ENCODE data around the gene IGF1. TPM values are rescaled to one million over a fixed set of nuclear protein-coding genes. Genes with fewer than 3 reads are reported as not detected.

The IGF1 gene
- total RNA-seq, 1 donor from 2014 or later = 5.5 TPM

DNA sequence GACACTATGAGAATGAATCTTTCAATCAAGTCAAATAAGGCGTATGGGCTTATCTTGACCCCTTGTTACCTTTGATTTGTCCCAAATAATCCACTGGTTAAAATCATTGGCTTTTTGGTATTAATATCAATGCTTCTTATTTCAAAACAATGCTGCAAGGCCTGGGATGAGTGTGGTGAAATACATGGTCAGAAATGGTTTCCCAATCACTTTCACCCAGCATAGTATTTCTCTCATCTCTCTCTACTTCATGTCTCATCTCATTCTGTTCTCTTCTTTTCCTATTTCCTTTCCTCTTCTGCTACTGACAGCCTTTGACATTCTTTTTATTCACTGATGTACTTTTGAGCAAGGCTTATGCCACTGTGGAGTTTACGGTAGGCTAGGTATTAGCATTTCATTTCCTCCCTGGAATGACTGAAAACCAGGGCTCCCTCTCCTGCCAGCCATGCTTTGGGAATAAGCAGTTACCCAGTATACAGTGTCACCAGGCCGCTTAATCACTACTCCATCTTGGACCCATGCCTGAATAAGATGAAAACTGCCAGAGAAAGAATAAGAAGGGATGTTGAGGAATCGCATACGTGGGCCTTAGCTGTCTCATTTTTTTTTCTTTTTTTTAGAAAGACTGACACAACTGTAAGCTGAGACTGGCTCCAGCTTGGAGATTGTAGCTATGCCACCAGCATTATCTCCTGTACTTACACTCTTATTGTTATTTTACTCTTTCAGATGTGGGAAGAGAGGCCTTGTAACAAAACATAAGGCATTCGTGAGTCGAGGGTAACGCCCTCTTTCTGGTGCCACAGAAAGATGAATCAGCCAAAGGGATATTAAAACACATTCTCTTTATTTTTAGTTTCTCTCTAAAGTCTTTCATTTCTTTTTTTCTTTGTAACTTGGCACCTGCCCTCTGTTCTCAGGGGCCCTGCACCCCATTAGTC is 53.5 kb downstream of the IGF1 start:
- DNase-seq = no peak

DNA sequence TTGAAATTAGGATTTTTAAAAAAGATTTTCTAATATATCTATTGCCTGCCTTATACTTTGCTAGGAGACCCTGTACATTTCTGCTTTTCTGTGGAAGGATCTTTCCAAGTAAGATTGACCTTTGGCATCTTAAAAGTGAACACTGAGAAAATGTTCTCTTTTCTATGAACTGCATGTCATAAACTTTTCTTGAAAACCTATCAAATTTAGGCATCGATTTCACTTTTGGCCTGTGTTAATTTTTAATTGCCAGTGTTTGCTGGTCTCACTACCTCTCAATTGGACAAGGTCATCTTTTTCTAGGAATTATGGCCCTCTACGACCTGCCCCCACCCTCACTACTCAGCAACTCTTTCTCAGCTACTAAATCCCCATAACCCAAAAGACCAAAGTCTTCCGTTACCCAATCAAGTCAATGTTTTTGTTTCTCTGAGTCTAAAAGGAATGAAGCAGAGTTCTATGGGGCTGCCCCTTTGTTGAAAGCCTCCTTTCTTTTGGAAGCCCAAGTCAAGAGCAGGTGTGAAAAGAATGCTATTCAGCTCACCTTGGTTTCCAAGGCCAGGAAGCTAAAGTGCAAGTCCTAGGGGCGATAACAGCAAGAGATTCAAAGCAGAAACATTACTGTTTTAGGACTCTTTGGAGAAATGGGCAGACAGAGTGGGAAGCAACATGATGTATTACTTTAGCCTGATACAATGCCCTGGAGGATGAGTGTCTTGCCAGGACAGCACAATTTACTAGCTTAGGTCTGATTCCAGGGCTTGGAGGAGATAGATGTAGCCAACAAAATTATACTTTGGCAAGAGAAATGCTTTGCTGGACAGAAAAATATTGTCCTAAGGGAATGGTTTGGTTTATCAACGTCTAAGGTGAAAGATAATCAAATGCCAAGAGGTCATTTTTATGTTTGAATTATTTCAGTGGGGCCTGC is 55.0 kb downstream of the IGF1 start:
- no peak for DNase-seq

DNA sequence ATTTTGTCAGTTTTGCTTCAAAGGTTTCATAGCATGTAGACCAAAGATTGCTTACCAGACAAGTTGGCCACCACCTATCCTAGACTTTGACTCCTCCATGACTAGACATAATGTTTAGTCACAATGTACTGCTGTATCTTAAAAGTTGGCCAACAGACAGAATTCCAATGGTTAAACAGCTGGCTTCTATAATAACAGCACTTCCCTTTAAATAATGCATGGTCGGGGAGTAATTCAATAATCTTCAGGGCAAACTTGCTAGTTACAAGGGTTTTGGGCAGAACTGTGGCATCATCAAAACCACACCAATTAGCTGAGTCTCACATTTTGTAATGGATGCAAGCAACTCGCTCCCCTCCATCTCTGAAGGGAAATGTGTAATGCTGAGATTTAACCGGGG is 56.9 kb downstream of the IGF1 start:
- DNase-seq = no peak

DNA sequence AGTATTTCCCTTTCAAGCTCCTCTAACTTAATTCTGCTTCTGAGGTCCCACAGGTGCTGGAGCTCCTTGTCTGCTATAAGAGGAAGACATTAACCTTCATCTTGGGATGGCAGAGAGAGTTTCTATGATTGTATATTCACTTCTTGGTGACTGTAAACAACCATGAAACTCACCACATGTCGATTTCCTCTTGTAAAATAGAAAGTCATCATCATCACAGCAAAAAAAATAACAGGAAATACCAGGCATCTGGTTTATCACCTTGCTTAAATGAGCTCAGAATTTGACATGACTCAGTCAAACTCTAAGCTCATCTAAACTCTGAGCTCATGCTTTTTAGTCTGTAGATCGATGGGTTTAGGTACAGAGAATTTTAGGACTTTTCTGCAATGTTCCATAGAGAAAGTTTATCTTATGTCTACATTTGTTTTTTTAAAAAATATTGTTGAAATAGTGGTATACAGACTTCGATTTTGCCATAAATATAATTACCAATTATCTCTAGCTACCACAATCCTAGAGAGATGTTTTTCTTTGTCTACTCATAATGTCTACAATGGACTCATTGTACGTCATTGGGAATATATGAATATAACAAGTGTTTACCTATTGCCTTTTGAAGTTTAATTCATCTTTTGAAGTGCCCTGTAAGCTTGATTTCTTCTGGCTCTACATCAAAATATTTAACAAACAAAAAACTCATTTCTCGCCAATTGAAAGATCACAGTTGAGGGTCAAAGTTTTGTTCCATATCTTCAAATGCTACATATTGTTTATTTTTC is 58.4 kb downstream of the IGF1 start:
- DNase-seq = no peak

DNA sequence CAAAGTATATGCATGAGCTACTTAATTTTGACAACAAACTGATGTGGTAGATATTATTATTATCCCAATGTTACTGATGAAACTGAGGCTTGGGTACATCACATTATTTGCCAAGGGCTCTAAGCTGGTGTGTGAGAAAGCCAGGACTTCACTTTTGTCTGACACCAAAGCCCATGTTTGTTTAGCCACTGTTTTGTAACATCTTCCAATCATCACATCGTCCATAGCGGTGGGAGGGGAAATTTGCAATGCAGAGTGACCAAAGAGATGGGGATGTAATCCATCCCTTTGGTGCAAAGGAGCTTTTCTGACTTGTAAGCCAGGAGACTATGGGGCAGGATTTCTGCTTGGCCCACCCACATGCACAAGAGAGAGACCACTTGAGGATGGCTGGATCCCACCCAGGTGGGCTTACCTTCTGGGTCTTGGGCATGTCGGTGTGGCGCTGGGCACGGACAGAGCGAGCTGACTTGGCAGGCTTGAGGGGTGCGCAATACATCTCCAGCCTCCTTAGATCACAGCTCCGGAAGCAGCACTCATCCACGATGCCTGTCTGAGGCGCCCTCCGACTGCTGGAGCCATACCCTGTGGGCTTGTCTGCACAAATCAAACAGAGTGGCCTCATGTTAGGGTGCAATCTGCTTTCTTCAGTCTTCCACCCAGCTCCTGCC is 61.1 kb downstream of the IGF1 start:
- DNase-seq = no peak

DNA sequence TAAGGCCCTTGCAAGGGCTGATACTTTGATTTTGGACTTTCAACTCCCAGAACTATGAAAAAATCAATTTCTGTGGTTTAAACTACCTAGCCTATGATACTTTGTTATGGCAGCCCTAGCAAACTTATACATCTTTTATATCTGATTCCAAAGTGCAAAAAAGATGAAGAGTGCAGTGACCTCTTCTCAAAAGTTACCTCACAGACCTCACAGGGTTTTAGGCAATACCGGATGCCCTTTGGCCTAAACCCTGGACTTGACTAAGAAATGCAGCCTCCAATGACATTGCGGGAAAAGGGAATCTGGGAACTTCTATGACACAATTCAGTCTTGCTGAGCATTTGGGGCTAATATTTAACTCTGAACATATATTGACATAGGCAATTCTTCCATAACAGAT is 63.3 kb downstream of the IGF1 start:
- no peak for DNase-seq

DNA sequence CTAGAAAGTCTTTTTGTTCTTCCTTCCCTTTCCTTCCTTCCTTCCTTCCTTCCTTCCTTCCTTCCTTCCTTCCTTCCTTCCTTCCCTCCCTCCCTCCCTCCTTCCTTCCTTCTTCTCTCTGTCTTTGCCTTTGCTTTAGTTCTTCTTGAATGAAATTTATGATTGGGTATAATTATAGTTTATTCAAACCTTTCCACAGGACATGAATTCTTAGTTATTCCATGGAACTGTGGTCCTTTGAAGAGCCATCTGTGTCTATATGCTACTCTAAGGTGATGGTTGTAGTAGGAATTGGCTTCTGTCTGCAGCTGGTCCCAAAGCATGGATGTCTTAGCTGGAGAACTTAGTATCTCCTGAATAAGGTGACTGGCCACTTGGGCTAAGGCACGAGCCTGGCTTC is 64.8 kb downstream of the IGF1 start:
- DNase-seq = no peak

DNA sequence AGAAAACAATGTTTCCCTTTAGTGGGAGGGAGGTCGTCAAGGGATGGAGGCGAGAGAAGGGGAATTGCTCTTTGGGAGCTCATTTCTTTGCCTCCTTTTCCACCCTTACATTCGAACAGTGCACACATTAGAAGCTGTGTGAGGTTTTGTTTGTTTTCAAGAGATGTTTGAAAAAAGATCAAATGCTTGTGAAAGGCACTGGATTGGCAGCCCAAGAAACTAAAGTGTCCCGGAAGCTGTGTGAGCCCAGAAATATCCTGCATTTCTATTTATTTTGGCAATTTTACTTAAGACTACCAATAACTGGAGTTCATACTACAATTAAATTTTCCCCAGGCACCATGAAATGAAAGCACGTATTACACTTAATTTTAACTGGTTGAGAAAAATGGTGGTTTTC is 67.0 kb downstream of the IGF1 start:
- no peak for DNase-seq

DNA sequence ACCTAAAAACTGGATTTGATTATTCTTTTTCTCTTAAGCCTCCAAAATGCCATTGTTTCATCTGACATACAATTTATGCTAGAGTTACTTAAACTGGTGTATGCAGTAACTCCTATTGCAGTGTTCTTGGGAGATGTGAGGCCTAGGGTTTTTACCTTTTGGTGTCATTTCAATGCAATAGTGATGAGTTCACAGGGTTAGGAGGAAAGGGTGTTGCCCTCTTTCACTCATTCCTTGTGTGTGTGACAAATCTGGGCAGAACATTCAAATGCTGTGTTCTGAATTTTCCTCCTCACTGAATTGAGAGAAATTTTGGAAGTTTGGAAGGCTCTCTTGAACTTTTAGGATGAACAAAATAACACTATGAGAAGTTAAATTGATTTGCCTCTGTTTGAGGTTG is 69.9 kb downstream of the IGF1 start:
- no peak for DNase-seq

DNA sequence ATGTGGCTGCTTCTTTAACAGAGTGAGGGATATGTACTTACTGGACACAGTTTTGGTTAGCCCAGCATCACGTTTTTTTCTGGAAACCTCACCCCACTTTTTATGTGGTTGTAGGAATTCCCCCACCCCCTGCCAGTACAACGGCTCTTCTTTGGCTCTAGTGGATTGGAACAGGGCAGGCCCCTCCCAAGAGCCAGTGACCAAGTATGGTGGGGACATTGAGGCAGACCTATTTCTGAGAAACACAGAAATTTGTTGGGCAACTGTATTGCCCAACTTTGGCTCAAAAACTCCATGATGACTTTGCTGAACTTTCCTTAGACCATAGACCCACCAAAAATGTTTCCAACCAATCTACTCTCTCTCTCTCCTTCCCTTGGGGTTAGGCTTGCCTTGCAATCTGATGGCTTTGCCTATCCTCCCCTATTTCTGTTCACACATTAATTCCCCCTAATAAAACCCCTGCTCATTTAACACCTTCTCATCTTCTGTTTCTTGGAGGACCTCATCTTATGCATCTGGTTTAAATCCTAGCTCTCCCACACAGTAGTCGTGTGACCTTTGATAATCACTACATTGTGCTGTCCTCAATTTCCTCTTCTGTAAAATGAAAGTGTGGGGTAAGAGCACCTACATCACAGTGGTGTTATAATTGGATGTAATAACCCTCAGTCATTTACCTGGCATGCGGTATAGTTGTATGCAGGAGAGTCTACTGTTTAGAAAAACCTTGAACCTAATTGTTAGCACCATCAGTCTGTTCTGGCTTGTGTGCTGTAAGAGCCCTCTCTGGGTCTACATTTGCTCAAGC is 71.7 kb downstream of the IGF1 start:
- DNase-seq = no peak

DNA sequence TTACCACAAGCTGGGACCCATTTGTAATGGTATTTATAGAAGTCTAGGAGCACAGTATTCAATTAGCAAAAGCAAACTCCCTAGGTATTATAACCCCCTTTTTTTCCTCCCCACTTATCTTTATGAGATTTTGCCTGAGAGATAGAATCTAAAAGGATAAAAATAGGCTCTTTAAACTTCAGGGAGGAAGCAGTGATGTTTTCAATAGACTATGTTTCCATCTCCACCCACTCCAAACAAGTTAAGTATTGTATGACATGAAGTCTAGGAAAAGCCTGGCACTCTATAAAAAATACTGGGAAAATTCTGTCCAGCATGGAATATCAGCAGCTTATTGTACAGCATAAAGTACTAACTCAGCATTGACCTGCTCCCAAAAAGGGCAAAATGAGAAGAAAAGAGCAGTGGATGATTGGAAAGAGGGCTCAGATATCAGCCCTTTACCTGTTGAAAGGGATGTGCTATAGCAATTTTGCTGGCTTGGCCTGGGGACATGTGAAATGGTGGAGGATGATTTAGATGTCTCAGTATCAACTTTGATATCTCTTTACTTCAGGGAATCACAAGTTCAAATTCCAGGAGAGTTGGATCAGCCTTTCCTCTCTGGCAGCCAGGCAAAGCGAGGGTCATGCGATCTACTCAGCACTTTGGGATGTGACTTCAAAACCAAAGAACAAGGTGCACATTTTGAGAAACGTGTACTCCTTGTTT is 72.4 kb downstream of the IGF1 start:
- no peak for DNase-seq

DNA sequence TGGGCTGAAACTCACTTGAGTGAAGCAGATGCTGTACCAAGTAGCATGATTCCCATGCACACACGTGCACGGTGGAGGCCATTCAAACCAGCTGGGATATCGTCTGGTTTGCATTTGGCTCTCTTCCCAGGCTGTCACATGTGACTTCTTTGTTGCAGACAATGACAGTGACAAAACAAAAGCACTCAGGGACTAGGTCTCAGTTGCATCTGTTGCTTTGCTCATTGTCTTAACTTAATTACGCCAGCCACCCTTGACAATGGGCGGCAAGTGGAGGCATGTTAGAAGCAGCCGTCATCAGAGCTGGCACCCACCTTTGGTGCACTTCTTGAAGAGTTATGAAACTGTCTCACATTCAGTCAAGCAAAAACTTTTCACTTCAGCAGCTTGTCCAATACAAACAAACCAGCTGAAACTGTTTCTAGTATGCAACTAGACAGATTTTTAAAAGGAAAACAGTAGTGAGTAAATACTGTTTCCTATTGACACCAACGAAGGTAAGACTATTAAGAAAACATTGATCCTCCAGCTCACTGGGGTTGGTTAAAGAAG is 74.3 kb downstream of the IGF1 start:
- peak; percentile 26 for DNase-seq

DNA sequence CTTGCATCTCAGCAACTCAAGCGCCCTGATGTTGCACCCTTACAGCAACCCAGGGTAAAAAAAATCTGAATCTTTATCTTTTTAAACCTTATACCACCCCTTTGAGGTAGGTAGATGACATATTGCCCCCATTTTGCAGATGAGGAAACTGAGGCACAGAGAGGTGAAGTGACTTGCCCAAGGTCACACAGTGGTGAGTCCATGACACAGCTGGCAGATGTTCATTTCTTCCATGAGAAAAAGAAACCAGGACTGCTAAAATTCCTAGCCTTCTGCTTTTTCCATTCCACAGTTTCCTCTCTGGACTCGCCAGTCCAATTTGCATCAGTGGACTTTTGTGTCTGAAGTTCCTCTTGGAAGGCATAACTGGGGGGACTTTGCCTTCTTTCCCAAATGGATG is 79.3 kb downstream of the IGF1 start:
- no peak for DNase-seq

DNA sequence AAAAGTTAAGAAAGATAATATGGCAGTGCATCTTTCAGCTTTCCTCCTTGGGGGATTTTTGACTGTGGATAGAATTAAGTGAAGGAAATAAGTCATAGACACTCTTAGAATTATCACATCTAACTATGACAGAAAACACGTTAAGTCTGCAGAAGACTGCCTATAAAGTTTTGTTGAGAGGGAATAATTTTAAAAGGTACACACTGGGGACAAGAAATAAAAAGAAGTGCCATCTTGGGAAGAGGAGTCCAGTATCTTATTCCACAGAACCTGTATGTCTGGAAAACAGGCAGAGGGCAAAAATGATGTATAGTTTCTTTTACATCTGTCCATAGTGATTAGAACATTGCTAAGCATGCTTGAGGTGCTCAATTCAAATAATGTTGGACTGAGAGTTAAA is 80.7 kb downstream of the IGF1 start:
- no peak for DNase-seq

DNA sequence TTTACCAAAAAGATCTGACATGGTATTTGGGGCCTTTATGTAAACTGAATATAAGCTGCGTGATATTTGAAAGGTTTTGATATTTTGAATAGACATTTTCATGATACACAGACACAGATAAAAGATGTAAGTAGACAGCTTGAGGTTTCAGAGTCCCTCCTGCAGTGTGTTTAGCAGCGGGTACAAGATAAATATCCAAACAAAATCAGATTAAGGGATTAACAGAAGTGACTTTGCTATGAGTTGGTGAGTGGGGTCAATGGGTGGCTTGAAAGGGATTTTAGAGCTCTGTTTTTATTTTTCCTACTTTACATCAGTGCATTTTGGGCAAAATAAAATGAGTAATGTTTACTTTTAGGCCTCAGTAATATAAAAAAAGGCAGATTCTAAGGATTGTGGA is 84.1 kb downstream of the IGF1 start:
- no peak for DNase-seq

DNA sequence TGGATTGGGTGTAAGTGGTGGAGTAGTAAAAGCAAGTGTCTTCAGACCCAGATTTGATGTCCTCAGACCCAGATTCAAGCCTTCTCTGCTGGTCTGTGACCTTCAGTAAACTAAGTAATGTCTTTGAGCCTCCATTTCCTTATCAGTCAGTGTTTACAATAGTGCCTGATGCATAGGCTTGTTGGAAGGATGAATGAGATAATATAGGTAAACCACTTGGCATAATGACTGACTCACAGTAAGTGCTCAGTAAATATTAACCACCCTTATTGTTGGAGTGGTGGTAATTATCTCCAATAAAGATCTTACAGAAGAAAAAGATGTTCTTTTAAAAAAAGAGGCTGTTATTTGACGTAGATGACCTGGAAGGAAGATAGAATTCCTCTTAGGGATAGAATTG is 86.2 kb downstream of the IGF1 start:
- DNase-seq = no peak

DNA sequence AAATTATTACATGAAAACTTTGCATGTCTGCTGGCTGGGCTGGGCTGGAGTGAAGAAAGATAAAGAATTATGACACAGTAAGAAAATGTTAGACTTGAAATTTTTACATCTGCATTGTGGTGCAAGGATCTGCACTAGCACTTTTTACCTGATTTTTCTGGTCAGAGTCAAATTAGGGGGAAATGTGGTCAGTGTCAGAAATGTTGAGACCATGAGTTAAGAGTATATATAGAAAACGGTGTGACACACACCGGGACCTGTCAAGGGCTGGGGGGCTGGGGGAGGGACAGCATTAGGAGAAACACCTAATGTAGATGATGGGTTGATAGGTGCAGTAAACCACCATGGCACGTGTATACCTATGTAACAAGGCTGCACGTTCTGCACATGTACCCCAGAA is 90.3 kb downstream of the IGF1 start:
- DNase-seq = no peak

DNA sequence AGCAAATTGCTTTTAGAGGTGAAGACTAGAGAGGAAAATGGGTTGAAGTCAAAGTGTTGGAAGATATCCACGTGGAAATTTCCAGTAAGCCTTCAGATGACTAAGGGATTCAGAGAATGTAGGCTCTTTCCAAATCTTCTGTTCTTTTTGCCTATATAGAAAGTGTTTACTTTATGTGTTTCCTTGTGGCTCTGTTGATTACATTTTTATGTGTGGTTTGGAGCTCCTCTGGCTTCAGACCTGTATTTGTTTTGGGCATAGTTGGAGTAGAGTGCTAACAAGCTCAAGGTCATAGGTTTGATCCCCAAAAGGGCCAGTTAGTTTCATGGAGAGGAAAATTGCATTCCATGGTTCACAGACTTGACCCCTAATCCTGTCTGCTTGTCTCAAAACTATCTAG is 91.9 kb downstream of the IGF1 start:
- no peak for DNase-seq

DNA sequence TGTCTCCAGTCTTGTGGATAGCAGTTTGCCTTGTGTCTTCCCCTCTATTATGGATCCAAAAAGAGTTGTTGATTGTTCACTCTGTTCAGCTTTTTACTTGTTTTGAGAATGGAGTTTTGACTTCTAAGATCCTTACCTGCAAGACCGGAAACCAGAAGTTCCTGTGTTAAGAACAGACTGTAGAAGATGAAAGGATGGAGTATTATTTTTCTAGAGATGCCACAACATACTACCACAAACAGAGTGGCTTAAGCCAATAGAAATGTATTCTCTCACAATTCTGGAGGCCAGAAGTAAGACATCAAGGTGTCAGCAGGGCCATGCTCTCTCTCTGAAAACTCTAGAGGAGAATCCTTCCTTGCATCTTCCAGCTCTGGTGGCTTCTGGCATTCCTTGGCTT is 95.0 kb downstream of the IGF1 start:
- DNase-seq = no peak

Measured in occipital lobe (tissue), 2 donors.